ENCODE results near the gene ADNP. TPM values are rescaled to one million over a fixed set of nuclear protein-coding genes. Genes with fewer than 3 reads are reported as not detected.

Gene ADNP
- total and polyA plus RNA-seq, 2 donors (not counting 1 experiment from before 2014, with no cell fraction given), result 20.4 to 94.8 TPM

- Histone ChIP-seq H3K4me2 (replicated peaks; ENCODE audit: low read depth, low read length, poor library complexity, severe bottlenecking) (peak overlapping the region; percentile 83), H3K9me3 (ENCODE audit: control extremely low read depth in 1 of 3, control insufficient read depth in 2 of 3, insufficient read depth in 1 of 3, low read length in 2 of 3) (no peaks in the 10 kb centered on the region), H2AFZ (ENCODE audit: insufficient read depth, low read depth, low read length, poor library complexity, severe bottlenecking) (no peak overlapping the region), H3K36me3 (replicated peaks in 1 of 2; ENCODE audit: control extremely low read depth in 1 of 2, control insufficient read depth in 1 of 2, extremely low read depth in 1 of 2, insufficient read depth in 2 of 2, low read length in 1 of 2) (peaks cover 0 to 47% of the 10 kb centered on the region in 2 experiments), H3K27me3 (replicated peaks in 1 of 4; ENCODE audit: control extremely low read depth in 1 of 4, control insufficient read depth in 3 of 4, insufficient read depth in 4 of 4, low read length in 3 of 4) (no peaks in the 10 kb centered on the region), H3K27ac (ENCODE audit: low read length in 2 of 2) (peak overlapping the region; percentile 62 to 68), H3K79me2 (ENCODE audit: control insufficient read depth, insufficient read depth, low read length) (peaks cover 59% of the 10 kb centered on the region), H3K4me1 (ENCODE audit: control insufficient read depth in 2 of 2, insufficient read depth in 2 of 2, low read length in 2 of 2) (peaks cover 24 to 28% of the 10 kb centered on the region in 2 donors), H4K20me1 (ENCODE audit: control insufficient read depth, insufficient read depth, low read length, poor library complexity, severe bottlenecking) (peaks cover 28% of the 10 kb centered on the region), H3K4me3 (ENCODE audit: control extremely low read depth in 1 of 5, extremely low read depth in 1 of 5, insufficient read depth in 1 of 5, low read depth in 2 of 5, low read length in 4 of 5) (peak overlapping the region; percentile 62 to 85 (median 76)), H3K9ac (ENCODE audit: low read length) (peak overlapping the region; percentile 67)
- ChIA-PET POLR2A (interaction anchor here (0.8 to 4.9 kb wide), 6 partner anchors 29 to 137 kb away, joined by 3 to 123 read pairs (median 8); partner anchors contain the start of genes BCAS4, DPM1 and MOCS3), CTCF (interaction anchor here (0.5 to 16.7 kb wide), 30 partner anchors 9 to 417 kb away, joined by 3 to 390 read pairs (median 4); partner anchors contain the start of genes BCAS4, DPM1 and MOCS3)
- no peak for TF ChIP-seq EZH2 (IDR thresholded peaks at IDR 0.05; ENCODE audit: borderline replicate concordance, insufficient read depth, low read depth, low read length, poor library complexity, severe bottlenecking)
- TF ChIP-seq CTCF (IDR thresholded peaks at IDR 0.05), result peak; percentile 95
- Mint-ChIP-seq H3K27me3 (no peaks in the 10 kb centered on the region), H3K4me1 (peaks cover 53% of the 10 kb centered on the region), H3K4me3 (peak overlapping the region; percentile 92), H3K9me3 (ENCODE audit: insufficient read depth) (no peaks in the 10 kb centered on the region), H3K27ac (peak overlapping the region; percentile 91)
- intact Hi-C loops (cut with micrococcal nuclease), result loop anchor here (1.0 to 5.0 kb wide), 5 partner anchors 37 to 812 kb away; partner anchors contain the start of gene PARD6B
- peak; percentile 55 for ATAC-seq (ENCODE audit: low read depth)
- DNase-seq, result peak; percentile 95
- WGBS (ENCODE audit: insufficient coverage), result 0% methylated on average over 3 of the region's 13 CpGs
Observed at GRCh38 chr20:50929299-50930138, 1.7 kb downstream of the ADNP start.

Data from B cell (primary cell).